AML-193 (cell line): ENCODE data around the gene CCDC13.

Experiments used
- DNase-seq, 2 experiments: peaks; one replicate each; lab custom pipeline; 2025; lab: John Stamatoyannopoulos, UW

CCDC13 gene

DNA sequence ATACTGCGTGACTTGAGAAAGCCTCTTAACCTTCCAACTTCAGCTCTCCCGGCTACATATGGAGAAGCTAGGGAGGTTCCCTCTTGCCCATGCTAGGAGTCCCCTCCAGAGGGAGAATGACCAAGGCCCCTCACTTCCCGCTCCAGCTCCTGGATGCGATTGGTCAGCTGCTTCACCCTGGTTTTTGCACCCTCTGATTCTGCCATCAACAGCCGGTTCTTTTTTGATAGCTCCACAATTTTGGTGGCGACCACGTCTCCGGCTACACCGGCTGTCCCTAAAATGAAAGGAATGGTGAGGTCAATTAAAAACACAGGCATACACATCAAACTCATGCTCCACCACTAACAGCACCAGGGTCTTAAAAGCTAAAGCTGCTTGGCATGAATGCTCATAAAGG is 20.6 kb downstream of the CCDC13 start:
- DNase-seq = no peak

DNA sequence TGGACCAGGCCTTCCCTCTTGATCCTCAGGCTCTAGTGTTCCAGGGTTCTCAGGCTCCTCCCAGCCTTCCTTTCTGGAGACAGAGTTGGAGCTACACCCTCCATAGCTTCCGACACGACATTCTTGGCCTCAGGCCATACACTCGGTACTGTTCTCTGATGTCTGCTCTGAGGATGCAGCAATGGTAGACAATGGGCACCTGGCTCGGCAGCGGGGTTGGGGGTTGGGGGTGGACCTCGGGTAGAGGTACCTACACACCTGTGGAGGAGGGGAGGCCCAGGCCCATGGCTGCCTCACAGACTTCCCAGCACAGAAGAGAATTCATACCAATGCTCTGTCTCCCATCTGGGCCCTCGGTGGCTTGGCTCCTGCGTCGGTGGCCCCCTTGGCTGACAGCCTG is 21.4 kb downstream of the CCDC13 start:
- no peak for DNase-seq

DNA sequence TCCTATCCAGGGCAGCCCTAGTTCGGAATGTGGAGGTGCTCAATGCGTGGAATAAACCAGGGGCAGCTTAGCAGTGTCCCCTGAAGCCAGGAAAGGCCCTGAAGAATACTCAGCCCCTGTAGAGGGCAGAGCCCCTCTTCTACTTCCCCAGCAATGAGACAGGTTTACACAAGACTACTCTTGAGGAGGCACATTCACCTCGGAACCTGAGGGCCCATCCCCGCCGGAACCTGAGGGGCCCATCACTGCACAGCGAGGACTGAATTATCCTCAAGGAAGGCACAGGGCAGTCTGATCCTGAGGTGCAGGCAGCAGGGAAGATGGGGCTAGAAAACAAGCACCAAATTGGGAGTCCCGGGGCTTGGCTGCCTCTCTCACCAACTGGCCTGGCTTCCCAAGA is 22.2 kb downstream of the CCDC13 start:
- no peak for DNase-seq

DNA sequence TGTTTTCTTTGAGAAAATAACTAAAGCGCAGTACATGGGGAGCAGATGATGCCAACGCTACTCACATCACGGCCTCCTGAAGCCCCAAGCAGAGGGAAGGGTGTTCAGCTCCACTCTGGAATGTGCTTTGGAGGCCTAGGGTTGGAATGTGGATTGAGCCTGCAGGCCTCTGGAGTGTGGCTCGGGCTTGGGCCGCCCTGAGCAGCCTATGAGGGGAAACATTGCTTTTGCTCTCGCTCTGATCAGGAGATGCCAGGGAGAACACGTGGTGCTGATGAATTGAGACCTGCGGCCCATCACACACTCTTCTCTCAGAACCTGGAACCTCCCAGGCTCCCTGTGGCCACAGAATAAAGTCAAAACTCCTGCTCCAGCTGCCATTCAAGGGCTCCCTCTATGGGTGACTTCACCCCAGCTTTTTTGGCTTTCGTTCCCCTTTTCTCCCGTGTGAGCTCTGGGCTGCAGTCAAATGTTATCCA is 23.3 kb downstream of the CCDC13 start:
- DNase-seq = peak; percentile 76 to 80

DNA sequence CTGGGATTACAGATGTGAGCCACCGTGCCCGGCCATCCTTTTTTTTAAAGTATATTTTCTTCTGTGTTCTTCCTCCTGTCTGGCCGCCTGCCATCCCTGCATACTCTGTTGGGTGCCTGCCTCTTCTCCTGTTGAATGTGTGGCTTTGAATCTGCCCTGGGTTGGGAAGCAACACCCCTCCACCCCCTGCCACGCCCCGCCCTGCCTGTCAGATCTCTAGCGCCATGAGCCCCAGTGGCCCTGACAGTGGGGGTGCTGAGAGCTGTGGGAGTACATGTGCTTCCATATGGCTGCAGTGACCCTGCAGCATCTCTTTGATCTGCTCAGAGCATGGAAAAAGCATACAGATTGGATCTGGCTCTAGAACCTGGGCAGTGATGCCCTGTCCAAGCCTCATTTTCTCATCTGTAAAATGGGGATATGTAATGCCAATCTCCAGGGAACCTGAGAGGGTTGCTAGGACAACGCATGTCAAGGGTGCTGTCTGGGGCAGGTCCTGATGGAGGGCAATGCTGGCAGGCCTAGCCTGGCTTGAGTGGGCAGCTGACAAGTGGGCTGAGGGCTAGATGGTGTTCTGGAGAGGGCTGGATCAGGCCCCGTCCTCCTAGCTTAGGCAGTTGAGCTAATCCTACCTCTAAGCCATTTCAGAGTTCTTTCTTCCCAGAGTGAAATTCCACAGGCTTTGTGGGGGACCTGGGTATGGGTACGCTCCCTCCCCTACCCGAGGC is 23.9 kb downstream of the CCDC13 start:
- DNase-seq = no peak

DNA sequence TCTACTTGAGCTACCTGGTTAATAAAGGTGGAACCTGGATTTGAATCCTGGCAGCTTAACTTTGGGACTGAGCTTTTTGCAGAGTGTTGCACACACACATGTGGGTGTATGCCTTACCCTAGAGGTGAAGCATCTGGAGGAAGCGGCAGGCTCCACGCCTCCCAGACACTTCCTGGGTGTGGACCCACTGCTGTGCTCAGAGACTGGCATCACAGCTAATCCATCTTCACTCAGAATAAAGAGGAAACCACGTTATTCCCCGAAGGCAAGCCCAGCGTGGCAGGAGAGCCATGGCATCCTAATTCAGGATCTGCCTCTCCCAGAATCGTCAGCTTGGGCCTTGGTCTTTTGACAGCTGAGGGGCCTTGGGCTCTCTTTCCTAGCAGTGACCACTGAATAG is 25.5 kb downstream of the CCDC13 start:
- DNase-seq = no peak

DNA sequence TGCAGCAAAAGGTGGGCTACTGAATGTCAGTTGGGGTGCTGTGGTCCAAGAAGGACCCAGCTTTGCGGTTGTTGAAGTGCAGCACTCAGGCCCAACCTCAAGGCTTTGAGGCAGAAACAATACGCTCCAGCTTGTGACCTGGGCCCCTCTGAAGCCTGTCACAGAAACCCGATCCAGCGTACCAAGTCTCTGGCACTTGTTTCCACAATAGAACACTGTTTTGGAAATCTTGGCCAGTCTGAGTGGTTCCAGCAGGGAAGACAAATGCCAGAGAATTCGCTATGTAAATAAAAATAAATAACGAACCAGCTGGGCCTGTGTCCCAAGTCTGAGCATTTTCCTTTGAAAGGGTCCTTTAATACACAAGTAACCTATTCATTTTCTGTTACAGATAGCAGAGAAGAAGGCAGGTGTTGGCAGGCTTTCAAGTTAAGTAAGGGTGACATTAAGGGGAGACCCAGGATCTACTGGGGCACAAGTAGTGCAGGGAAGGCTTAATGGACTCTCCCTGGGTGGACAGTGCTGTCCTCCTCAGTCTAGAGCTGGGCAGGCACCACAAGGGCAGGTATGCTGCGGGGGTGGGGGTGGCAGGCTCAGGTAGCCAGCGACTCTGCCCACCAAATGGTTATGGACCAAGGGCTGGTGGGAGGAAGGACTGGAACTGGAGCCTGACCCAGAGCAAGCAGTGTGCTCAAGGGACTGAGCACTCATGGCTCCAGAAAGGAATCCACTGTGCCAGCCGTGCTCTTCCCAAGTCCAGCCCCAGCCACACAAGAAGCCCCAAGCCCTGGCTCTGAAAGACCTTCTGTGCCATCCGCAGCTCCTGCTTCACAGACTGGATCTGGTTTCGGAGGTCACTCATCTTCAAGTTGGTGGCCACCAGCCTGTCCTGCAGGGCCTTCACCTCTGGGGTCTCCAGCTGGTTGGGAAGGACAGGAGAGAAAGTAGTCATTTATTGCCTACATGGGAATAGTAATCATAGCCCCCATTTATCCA is 26.3 kb downstream of the CCDC13 start:
- DNase-seq = no peak

DNA sequence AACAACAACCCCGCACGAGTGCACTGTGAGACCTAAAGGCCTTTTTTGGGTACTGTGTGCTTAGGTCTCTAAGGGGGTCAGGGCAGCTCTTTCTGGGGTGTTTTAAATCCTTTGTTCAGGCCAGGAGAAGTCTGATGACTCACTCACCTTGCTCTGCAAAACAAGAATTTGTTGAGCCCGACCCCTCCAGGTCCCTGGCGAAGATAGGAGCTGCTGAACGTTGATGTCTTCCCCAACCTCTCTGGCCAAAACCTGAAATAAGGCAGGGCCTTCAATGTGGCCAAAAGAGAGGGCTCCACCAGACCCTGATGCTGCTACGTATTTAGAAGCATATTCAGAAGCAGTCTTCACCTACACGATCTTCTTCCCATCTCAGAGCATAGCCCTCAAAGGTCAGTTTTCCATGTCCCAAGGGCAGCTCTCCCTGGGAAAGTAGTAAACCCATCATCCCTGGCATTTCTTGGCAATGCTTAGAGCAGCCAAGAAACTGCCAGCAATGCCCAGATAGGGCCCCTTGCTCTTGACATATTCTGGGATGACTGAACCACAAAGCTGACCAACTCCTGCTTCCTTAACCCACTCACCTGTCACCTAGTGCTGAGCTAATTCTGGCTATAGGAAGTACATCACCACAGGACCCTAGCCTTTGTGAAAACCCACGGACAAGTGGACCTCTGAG is 27.1 kb downstream of the CCDC13 start:
- no peak for DNase-seq

DNA sequence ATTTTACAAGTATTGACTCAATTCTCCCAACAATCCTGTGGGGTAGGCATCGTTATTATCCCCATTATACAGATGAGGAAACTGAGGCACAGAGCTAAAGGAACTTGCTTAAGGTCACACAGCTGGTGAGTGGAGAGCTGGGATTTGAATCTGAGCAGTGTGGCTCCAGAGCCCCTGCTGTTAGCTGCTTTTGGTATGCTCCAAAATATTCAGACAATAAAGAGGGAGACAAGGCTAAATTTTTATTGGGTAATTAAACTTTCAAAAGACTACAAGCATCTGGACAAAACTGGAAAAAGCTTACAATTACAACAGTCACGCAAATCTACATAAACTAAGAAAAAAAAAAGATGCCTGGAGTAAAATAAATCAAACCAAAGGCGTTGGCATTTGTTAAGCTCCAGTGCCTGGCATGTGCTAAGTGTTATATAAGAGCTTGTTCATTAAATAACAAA is 27.7 kb downstream of the CCDC13 start:
- no peak for DNase-seq

DNA sequence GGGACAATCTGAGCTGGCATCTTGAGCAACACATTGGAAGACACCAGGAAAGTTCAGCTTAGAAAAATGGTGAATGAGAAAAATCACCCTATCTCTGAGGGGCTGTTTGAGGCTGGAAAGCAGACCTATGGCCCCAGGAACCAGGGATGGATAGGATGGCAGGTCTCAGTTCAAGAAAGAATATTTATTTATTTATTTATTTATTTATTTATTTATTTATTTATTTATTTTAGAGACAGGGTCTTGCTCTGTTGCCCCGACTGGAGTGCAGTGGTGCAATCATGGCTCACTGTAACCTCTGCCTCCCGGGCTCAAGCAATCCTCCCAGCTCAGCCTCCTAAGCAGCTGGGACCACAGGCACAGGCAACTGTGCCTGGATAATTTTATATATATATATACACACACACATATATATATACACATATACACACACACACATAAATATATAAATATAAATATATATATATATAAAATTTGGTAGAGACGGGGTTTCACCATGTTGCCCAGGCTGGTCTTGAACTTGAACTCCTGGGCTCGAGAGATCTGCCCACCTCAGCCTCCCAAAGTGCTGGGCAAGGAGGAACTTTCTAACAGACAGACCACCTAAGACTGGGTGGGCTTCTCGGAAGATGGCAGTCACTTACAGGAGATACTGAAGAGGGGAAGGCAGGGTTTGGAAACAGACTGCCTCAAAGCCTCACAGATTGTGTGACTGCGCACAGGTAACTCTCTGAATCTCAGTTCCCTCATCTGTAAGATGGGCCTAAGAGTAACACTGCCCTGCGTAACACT is 29.7 kb downstream of the CCDC13 start:
- DNase-seq = no peak

DNA sequence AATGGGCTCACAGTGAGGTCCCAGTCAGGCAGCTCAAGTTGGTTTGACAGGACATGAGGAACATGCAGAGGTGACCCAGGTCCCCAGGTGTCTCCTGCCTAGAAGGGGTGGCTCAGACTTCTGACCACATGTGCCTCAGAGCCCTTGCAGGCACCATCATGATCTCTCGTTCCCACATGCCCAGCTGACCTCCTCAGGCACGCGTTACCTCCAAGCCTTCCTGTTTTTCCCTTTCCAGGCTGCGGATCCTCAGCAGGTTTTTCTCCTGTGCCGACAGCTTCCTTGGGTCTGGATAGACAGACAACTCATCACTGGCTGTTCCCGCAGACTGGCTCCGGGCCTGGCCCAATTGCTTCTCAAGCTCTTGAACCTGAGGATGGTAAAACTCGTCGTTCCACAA is 30.4 kb downstream of the CCDC13 start:
- DNase-seq = no peak

DNA sequence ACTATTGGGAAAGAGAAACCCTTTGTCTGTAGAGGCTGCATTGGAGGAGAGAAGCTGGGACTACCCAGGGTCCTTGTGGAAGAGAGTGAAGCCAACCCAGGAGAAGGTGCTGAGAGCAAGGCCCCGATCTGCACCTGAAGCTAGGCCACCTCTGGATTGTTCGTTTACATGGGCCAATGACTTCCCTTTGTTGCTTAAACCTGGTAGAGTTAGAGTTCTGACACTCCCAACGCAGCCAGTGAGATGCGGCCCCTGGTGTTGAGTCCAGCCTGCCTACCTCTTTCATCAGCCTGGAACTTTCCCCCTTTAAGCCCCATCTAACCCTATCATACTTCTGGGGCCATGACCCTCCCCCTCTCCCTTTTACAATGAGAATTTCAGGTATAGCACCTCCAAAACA is 30.8 kb downstream of the CCDC13 start:
- DNase-seq = no peak

DNA sequence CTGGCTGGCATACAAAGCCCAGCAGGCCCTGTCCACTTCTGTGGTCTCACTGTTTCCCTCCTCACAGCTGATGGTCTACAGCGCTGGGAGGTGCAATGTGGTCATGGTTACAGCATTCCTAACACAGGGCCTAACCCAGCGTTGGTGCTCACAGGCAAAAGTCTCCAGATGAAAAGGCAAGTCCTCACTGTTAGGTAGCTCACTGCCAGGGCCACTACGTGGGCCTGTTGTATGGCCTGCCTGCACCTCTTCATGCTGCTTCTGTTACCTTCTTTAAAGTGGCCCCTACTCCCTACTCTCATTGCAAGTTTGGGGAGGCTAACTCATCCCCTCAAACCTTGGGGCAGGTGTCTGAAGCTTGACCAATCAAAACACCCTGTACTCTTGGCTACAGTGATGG is 31.3 kb downstream of the CCDC13 start:
- DNase-seq = no peak

DNA sequence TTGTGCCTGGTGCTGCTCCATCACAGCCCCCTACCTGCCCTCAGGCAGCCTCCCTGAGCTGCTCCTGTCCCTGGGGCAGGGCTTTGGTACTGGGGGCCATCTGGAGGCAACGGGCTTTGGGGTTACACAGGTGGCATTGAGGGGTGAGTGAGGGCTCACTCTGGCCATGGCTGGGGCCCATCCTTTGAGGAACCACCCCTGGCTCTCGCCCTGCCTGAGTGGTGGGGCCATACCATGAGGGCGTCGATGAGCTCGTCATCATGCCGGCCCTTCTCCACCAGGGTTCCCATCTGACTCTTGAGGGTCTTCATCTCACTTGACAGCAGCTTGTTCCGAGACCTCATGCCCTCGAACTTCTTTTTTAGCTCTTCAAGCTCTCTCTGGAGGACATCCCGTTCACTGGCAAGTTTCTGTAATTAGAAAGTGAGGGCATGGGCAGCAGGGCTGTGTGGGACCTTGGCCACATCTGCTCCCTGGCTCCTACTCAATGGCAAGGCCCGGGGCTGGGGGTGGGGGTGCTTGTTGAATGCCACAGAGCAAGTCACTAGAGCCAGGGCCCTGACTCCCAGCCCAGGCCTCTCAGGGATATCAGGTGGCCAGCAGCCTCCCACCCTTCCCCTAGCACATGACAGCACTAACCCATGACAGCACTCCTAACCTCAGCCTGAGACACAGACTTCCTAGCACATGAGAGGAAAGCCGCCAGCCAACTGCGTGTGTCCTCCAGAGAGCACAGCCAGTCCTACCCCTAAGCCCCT is 33.5 kb downstream of the CCDC13 start:
- DNase-seq = no peak

DNA sequence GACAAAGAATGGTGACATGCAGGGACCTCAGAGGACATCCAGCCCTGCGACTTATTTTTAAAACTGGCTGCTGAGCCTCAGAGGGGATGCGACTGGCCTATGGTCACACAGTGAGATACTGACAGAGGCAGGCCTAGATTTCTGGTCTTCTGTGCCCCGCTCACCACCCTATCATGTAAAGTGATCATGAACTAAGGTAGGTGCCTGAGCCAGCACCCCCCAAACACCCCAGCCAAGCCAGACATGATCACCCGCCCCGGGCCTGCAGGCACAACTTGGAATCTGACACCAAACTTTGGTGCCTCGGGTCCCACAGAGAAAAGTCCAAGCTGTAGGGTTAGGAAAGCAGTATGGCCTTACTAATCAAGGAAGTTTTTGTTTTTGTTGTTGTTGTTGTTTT is 36.5 kb downstream of the CCDC13 start:
- DNase-seq = no peak

DNA sequence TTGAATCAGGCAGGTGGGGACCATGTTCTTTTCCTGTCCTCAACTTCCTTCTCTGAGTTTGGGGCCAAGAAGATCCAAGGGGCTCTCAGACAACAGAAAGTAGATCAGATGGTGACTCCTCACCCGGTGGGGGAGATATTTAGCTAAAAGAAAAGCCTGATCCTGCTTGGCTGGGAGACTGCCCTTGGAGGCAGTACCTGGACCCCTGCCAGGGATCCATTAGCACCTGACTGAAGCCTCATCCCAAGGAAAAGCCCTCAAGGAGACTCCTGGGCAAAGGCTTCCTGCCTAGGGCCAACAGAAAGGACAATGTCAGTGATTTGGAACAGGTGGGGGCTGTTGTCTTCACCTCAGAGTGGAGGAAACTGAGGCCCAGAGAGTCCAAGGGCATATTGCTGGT is 37.0 kb downstream of the CCDC13 start:
- DNase-seq = no peak

DNA sequence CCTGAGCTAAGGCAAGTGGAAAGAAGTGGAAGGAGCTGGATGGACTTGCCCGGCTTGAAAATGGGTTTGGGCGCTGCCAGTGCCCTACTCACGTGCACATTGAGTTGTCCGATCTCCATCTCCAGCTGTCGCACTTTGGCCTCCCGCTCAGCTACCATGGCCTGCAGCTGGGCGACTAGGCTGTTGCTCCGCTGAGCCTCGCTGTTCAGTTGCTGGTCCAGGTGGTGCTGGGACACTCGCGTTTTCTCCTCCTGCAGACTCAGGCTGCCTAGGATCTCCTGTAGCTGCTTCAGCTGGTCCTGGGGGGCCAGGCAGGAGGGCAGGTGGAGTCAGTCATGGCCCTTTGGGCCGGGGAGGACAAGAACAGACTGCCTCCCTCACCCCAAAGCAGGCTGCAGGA is 37.4 kb downstream of the CCDC13 start:
- no peak for DNase-seq

DNA sequence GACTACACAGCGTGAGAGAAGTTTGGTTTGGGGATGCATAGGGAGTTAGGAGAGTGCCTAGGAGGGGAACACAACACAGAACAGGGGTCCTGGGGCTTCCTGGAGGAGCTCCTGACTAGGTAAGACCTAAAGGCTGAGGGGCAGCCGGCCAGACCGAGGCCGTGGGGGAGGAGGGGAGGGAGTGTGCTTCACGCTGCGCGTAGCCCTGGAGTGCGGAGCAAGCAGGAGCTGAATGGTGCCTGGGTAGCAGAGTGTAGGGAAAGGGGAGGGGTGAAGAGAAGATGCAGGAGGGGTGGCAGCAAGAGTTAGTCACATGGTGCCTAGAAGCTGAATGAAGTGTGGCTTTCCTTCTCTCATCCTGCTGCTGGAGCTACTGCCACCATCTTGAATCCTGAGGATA is 38.0 kb downstream of the CCDC13 start:
- DNase-seq = no peak

DNA sequence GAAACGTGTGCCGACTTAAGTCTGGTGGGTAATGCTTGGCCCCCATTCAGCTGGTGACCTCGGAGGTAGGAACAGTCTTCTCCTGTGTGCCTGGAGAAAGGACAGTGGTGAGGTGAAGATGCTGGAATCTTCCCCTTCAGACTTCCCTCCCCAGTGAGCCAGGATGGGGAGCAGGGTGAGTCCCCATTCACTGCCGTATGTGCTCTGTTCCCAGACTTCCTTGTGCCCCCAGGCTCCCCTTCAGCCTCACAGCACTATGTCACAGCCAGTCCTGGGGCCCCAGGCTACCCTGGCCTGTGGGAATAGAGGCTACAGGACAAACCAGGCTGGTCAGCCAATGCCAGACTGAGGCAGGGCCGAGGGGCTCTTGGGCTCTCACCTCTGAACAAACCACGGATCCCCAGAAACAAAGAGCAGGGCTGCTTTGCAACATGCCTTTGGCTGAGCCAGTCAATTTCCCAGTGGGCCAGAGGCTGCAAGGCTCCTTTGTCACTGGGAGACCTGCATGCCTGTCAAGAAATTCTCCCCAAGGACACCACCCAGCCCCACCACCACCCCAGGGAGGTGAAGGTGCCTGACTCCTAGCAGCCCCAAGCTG is 38.7 kb downstream of the CCDC13 start:
- no peak for DNase-seq

DNA sequence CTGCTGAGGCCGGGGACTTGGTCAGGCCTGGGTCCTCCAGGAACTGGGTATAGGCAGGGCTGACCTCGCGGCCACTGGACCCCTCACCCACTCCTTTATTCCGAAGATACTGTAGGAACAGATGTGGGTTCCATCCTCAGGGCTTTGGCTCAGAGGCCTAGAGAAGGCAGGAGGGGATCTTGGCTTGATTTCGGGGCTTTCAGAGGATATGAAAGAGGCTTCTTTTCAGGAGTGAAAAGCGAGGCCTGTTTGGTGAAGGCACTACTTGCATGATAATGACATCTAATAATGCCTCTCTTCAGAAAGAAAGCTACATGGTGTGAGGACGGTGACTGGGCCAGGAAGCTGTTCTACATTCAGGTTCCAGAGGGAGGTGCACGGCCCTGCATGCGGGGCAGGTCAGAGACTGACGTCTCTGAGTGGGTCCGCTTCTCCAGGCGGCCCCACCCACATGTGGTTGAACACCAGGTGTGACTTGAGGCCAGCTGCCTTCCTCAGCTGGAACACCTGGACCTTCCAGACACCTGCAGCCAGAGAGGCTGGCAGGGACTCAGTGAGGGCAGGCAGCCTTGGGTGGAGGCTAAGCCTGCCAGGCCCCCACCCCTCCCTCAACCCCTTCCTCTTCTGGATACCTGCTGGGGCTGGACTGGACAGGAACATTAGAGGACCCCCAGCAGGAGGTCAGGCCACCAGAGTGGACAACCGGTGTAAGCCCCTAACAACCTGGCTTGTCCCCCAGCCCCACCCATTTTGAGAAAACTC is 39.4 kb downstream of the CCDC13 start:
- no peak for DNase-seq
